Measurements from ENCODE around the gene TLR4. TPM values are rescaled to one million over a fixed set of nuclear protein-coding genes. Genes with fewer than 3 reads are reported as not detected.

The TLR4 gene
- total RNA-seq, 1 experiment from 2014 or later = not detected

DNA sequence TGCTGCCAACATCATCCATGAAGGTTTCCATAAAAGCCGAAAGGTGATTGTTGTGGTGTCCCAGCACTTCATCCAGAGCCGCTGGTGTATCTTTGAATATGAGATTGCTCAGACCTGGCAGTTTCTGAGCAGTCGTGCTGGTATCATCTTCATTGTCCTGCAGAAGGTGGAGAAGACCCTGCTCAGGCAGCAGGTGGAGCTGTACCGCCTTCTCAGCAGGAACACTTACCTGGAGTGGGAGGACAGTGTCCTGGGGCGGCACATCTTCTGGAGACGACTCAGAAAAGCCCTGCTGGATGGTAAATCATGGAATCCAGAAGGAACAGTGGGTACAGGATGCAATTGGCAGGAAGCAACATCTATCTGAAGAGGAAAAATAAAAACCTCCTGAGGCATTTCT lies 10.1 kb downstream of the TLR4 start:
- POLR2A ChIA-PET (ENCODE audit: low non-redundant PET) = no interaction called here
- CTCF ChIA-PET = no interaction called here
- intact Hi-C loops (cut with micrococcal nuclease; ENCODE audit: unreplicated experiment) = no loop called here
- Histone ChIP-seq H3K27ac (ENCODE audit: low read depth, low read length, poor library complexity, severe bottlenecking) (no peak overlapping the region), H3K4me3 (ENCODE audit: low read depth, low read length, poor library complexity, severe bottlenecking) (no peak overlapping the region), H3K9me3 (ENCODE audit: low read depth, low read length, poor library complexity, severe bottlenecking) (no peaks in the 10 kb centered on the region), H3K4me1 (ENCODE audit: insufficient read depth, low read length, poor library complexity, severe bottlenecking) (no peaks in the 10 kb centered on the region), H3K36me3 (ENCODE audit: insufficient read depth, low read length, poor library complexity, severe bottlenecking) (no peaks in the 10 kb centered on the region), H3K27me3 (replicated peaks; ENCODE audit: insufficient read depth, low read depth, low read length, poor library complexity) (peaks cover 33% of the 10 kb centered on the region)
- no peak for DNase-seq (ENCODE audit: low spot score)
- BruUV-seq (replicated peaks) = no TSS peak
- TF ChIP-seq EZH2 (IDR thresholded peaks at IDR 0.05; ENCODE audit: borderline replicate concordance, low read depth, low read length, poor library complexity, severe bottlenecking) = no peak
- TF ChIP-seq, protein P1, sequence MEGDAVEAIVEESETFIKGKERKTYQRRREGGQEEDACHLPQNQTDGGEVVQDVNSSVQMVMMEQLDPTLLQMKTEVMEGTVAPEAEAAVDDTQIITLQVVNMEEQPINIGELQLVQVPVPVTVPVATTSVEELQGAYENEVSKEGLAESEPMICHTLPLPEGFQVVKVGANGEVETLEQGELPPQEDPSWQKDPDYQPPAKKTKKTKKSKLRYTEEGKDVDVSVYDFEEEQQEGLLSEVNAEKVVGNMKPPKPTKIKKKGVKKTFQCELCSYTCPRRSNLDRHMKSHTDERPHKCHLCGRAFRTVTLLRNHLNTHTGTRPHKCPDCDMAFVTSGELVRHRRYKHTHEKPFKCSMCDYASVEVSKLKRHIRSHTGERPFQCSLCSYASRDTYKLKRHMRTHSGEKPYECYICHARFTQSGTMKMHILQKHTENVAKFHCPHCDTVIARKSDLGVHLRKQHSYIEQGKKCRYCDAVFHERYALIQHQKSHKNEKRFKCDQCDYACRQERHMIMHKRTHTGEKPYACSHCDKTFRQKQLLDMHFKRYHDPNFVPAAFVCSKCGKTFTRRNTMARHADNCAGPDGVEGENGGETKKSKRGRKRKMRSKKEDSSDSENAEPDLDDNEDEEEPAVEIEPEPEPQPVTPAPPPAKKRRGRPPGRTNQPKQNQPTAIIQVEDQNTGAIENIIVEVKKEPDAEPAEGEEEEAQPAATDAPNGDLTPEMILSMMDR (conservative IDR thresholded peaks at IDR 0.05; ENCODE audit: low read depth, low read length) = no peak

DNA sequence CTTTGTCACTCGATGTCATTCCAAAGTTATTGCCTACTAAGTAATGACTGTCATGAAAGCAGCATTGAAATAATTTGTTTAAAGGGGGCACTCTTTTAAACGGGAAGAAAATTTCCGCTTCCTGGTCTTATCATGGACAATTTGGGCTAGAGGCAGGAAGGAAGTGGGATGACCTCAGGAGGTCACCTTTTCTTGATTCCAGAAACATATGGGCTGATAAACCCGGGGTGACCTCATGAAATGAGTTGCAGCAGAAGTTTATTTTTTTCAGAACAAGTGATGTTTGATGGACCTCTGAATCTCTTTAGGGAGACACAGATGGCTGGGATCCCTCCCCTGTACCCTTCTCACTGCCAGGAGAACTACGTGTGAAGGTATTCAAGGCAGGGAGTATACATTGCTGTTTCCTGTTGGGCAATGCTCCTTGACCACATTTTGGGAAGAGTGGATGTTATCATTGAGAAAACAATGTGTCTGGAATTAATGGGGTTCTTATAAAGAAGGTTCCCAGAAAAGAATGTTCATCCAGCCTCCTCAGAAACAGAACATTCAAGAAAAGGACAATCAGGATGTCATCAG lies 11.3 kb downstream of the TLR4 start:
- Histone ChIP-seq H3K9me3 (ENCODE audit: low read depth, low read length, poor library complexity, severe bottlenecking) (no peaks in the 10 kb centered on the region), H3K4me3 (ENCODE audit: low read depth, low read length, poor library complexity, severe bottlenecking) (no peak overlapping the region), H3K36me3 (ENCODE audit: insufficient read depth, low read length, poor library complexity, severe bottlenecking) (no peaks in the 10 kb centered on the region), H3K27me3 (replicated peaks; ENCODE audit: insufficient read depth, low read depth, low read length, poor library complexity) (peaks cover 45% of the 10 kb centered on the region), H3K27ac (ENCODE audit: low read depth, low read length, poor library complexity, severe bottlenecking) (no peak overlapping the region), H3K4me1 (ENCODE audit: insufficient read depth, low read length, poor library complexity, severe bottlenecking) (no peaks in the 10 kb centered on the region)
- ChIA-PET POLR2A (ENCODE audit: low non-redundant PET) (no interaction called here), CTCF (no interaction called here)
- no peak for TF ChIP-seq EZH2 (IDR thresholded peaks at IDR 0.05; ENCODE audit: borderline replicate concordance, low read depth, low read length, poor library complexity, severe bottlenecking)
- DNase-seq (ENCODE audit: low spot score) = no peak
- intact Hi-C loops (cut with micrococcal nuclease; ENCODE audit: unreplicated experiment) = no loop called here
- no TSS peak for BruUV-seq (replicated peaks)

DNA sequence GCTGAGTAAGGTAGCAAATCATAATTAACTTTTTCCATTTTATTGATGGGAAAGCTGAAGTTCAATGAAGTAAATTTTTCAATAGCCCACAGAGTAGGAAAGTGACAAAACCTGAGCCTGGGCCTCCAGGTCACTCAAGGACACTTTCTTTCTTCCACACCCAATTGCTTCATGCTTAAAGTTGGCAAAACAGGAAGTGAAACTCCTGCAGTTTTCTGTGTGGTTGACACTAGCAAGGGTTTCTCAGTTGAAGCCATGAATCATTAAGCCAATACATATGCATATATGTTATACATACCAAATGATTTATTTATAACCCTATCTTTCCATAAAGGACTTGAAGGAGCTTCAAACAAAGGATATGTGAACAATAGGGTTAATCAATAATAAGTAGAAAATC lies 13.9 kb downstream of the TLR4 start:
- Histone ChIP-seq H3K4me3 (ENCODE audit: low read depth, low read length, poor library complexity, severe bottlenecking) (no peak overlapping the region), H3K4me1 (ENCODE audit: insufficient read depth, low read length, poor library complexity, severe bottlenecking) (no peaks in the 10 kb centered on the region), H3K27ac (ENCODE audit: low read depth, low read length, poor library complexity, severe bottlenecking) (no peak overlapping the region), H3K27me3 (replicated peaks; ENCODE audit: insufficient read depth, low read depth, low read length, poor library complexity) (peaks cover 66% of the 10 kb centered on the region), H3K36me3 (ENCODE audit: insufficient read depth, low read length, poor library complexity, severe bottlenecking) (no peaks in the 10 kb centered on the region), H3K9me3 (ENCODE audit: low read depth, low read length, poor library complexity, severe bottlenecking) (no peaks in the 10 kb centered on the region)
- no TSS peak for BruUV-seq (replicated peaks)
- CTCF ChIA-PET = no interaction called here
- intact Hi-C loops (cut with micrococcal nuclease; ENCODE audit: unreplicated experiment) = no loop called here
- POLR2A ChIA-PET (ENCODE audit: low non-redundant PET) = no interaction called here
- DNase-seq (ENCODE audit: low spot score) = no peak
- TF ChIP-seq, protein P1 (conservative IDR thresholded peaks at IDR 0.05; ENCODE audit: low read depth, low read length) = no peak
- TF ChIP-seq EZH2 (IDR thresholded peaks at IDR 0.05; ENCODE audit: borderline replicate concordance, low read depth, low read length, poor library complexity, severe bottlenecking) = no peak

DNA sequence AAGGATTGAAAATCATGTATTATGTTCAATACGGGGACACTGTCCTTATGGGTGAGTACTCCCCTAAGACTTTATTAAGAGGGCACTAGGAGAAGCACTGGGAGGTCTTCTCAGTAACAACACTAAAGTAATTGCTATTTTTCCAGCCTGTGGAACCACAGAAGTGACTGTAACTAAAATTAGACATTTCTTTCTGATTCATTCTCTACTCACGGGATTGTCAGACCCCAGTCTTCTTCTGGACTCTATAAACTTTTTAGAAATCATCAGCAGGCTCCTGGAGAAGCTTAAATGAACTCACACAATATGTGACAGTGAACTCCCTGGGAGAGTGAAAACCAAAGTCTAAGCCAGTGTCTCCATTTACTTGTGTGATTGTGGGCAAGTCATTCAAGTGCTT lies 14.5 kb downstream of the TLR4 start:
- Histone ChIP-seq H3K36me3 (ENCODE audit: insufficient read depth, low read length, poor library complexity, severe bottlenecking) (no peaks in the 10 kb centered on the region), H3K27me3 (replicated peaks; ENCODE audit: insufficient read depth, low read depth, low read length, poor library complexity) (peaks cover 62% of the 10 kb centered on the region), H3K4me3 (ENCODE audit: low read depth, low read length, poor library complexity, severe bottlenecking) (no peak overlapping the region), H3K4me1 (ENCODE audit: insufficient read depth, low read length, poor library complexity, severe bottlenecking) (no peaks in the 10 kb centered on the region), H3K27ac (ENCODE audit: low read depth, low read length, poor library complexity, severe bottlenecking) (no peak overlapping the region), H3K9me3 (ENCODE audit: low read depth, low read length, poor library complexity, severe bottlenecking) (no peaks in the 10 kb centered on the region)
- no TSS peak for BruUV-seq (replicated peaks)
- intact Hi-C loops (cut with micrococcal nuclease; ENCODE audit: unreplicated experiment) = no loop called here
- no peak for TF ChIP-seq EZH2 (IDR thresholded peaks at IDR 0.05; ENCODE audit: borderline replicate concordance, low read depth, low read length, poor library complexity, severe bottlenecking)
- TF ChIP-seq, protein P1 (conservative IDR thresholded peaks at IDR 0.05; ENCODE audit: low read depth, low read length) = no peak
- CTCF ChIA-PET = no interaction called here
- no peak for DNase-seq (ENCODE audit: low spot score)
- POLR2A ChIA-PET (ENCODE audit: low non-redundant PET) = no interaction called here

Measured in A673 (cell line).